ENCODE measurements around the gene RCAN3. TPM values are rescaled to one million over a fixed set of nuclear protein-coding genes. Genes with fewer than 3 reads are reported as not detected.
A peak's percentile ranks its signal among the peaks of the same experiment; 100 is the strongest.

Gene RCAN3
- total RNA-seq, 2 experiments from 2014 or later: 63.7 to 65.6 TPM

DNA sequence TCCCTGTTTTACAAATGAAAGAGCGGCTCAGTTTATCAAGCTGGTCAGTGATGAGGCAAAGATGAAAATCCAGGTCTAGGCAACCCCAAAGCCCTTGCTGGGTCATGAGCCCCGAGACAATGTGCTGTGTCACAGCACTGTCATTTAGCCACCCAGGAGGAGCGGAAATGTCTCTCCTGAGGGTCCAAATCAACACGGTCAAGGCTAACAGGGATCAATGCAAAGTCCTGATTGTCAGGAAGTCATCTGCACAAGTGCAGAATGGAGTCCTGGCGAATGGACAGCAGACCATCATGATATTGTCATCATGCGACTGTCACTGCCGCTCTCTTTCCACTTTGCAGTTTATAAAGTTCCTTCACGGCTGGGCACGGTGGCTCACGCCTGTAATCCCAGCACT, 83.5 kb downstream of the RCAN3 start:
- ChIA-PET POLR2A (no interaction called here), CTCF (interaction anchor here (0.7 to 6.1 kb wide), 24 partner anchors 8 to 436 kb away, joined by 3 to 130 read pairs (median 8); partner anchors contain the start of genes NIPAL3, RCAN3 and STPG1)
- Mint-ChIP-seq H3K9me3 (ENCODE audit: insufficient read depth) (no peaks in the 10 kb centered on the region), H3K36me3 (ENCODE audit: low read depth) (no peaks in the 10 kb centered on the region), H3K27me3 (ENCODE audit: low read depth) (peaks cover 13% of the 10 kb centered on the region), H3K4me1 (ENCODE audit: low read depth) (peaks cover 13% of the 10 kb centered on the region), H3K27ac (no peak overlapping the region), H3K4me3 (no peak overlapping the region)
- no peak for DNase-seq
- no peak for ATAC-seq

DNA sequence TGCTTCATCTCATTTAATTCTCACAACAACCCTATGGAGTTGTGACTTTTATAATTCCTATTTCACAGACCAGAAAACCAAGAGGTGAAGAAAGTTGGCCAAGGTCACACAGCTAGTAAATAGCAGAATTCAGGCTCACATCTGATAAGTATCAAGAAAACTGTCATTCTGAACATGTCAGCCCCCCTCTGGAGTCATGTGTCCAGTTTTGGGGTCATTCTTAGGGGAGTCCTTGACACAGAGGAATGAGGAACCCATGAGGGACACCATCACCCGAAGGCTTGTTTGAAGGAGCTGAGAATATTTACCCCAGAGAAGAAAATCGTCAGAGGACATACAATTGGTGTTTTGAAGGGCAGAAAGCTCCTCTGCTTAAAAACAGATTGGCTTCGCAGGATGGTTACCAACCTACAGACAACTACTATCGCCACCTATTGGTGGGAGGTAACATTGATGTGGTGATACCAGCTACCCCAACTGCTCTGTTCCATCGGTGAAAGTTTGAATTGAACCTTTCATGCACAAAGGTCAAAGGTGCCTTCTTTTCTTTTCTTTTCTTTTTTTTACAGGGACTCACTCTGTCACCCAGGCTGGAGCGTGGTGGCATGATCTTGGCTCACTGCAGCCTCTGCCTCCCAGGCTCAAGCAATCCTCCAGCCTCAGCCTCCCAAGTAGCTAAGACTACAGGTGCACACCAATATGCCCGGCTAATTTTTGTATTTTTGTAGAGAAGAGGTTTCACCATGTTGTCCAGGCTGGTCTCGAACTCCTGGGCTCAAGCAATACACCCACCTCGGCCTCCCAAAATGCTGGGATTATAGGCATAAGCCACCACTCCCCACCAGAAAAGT, 84.6 kb downstream of the RCAN3 start:
- DNase-seq (peak; percentile 75), ATAC-seq (peak; percentile 97)
- ChIA-PET CTCF (interaction anchor here (0.7 to 6.1 kb wide), 77 partner anchors 9 to 540 kb away, joined by 3 to 130 read pairs (median 5); partner anchors contain the start of genes CLIC4, NIPAL3, RCAN3 and STPG1), POLR2A (interaction anchor here (1.0 to 1.1 kb wide), 3 partner anchors 81 to 101 kb away, joined by 3 to 6 read pairs (median 4); partner anchors contain the start of gene RCAN3)
- H3K36me3 Mint-ChIP-seq (ENCODE audit: low read depth): no peaks in the 10 kb centered on the region
- H3K4me1 Mint-ChIP-seq (ENCODE audit: low read depth): peaks cover 13% of the 10 kb centered on the region
- H3K4me3 Mint-ChIP-seq: no peak overlapping the region
- H3K27me3 Mint-ChIP-seq (ENCODE audit: low read depth): peaks cover 14% of the 10 kb centered on the region
- no peaks in the 10 kb centered on the region for H3K9me3 Mint-ChIP-seq (ENCODE audit: insufficient read depth)
- H3K27ac Mint-ChIP-seq: no peak overlapping the region

DNA sequence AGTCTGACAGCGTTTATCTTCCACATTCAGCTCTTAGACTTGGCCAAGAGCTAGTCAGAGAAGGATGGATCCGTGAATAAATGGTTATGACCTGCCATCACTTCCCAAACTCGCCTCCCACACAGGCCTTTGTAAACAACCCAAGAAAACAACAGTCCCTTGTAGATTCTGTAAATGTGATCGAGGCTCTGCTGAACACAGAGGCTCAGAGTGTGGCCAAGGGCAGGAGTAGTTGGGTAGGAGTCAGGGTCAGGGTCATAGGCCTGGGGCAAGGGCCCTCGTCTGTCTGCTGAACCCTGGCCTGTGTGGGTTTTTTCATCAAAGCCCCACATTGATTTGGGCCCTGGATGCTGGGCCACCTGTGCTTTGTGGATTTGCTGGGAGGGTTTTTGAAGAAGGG, 85.9 kb downstream of the RCAN3 start:
- DNase-seq (no peak), ATAC-seq (no peak)
- Mint-ChIP-seq H3K27ac (no peak overlapping the region), H3K9me3 (ENCODE audit: insufficient read depth) (no peaks in the 10 kb centered on the region), H3K4me3 (no peak overlapping the region), H3K27me3 (ENCODE audit: low read depth) (peaks cover 14% of the 10 kb centered on the region), H3K4me1 (ENCODE audit: low read depth) (peaks cover 13% of the 10 kb centered on the region), H3K36me3 (ENCODE audit: low read depth) (no peaks in the 10 kb centered on the region)
- CTCF ChIA-PET: interaction anchor here (0.6 to 6.1 kb wide), 9 partner anchors 8 to 390 kb away, joined by 3 to 130 read pairs (median 17); partner anchors contain the start of genes NIPAL3 and STPG1
- POLR2A ChIA-PET: interaction anchor here (0.6 kb wide), 1 partner anchor 90 kb away, joined by 4 read pairs; no protein-coding TSS in a partner anchor

DNA sequence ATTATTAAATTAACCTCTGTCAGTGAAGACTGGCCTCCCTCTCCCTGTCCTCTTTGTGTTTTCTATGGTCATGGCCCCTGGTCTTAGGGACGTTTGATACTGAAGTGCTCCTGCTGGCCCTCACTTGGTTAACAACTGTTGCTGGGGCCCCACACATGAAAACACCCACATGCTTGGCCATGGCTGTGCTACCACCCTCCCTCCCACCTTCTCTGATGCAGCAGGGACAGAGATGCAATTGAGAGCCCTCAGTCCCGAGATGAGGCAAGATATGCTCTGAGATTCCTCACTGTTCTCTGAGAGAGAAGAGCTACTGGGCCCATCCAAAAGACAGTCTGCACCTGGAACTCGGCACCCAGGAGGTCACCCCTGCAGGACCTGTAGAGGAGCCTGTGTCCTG, 86.6 kb downstream of the RCAN3 start:
- ChIA-PET POLR2A (interaction anchor here (1.0 kb wide), 1 partner anchor 98 kb away, joined by 4 read pairs; no protein-coding TSS in a partner anchor), CTCF (interaction anchor here (1.1 to 6.1 kb wide), 2 partner anchors 43 to 48 kb away, joined by 4 to 72 read pairs; no protein-coding TSS in a partner anchor)
- Mint-ChIP-seq H3K27me3 (ENCODE audit: low read depth) (peaks cover 14% of the 10 kb centered on the region), H3K27ac (no peak overlapping the region), H3K4me3 (no peak overlapping the region), H3K4me1 (ENCODE audit: low read depth) (peaks cover 12% of the 10 kb centered on the region), H3K36me3 (ENCODE audit: low read depth) (no peaks in the 10 kb centered on the region), H3K9me3 (ENCODE audit: insufficient read depth) (no peaks in the 10 kb centered on the region)
- ATAC-seq (no peak), DNase-seq (no peak)

Other genes with a start within 250 kb of the RCAN3 start
- not detected for gene GRHL3, start 183.5 kb upstream of the RCAN3 start, total RNA-seq
- 1 to 10 TPM; 8.0 to 9.9 TPM for gene STPG1, start 89.1 kb upstream of the RCAN3 start, total RNA-seq
- gene NIPAL3, start 87.0 kb upstream of the RCAN3 start, total RNA-seq: 10 to 100 TPM; 43.4 to 46.9 TPM
- under 1 TPM in 1 of 2 experiments, not detected in 1; 0.05 TPM for gene NCMAP, start 53.3 kb downstream of the RCAN3 start, total RNA-seq
- gene SRRM1, start 140.5 kb downstream of the RCAN3 start, total RNA-seq: 100 to 1,000 TPM; 189 to 207 TPM
- gene CLIC4, start 242.6 kb downstream of the RCAN3 start, total RNA-seq: 1 to 10 TPM; 7.1 to 7.7 TPM